Neural cell (in vitro differentiated cells): ENCODE results near the gene PGRMC2. TPM values are rescaled to one million over a fixed set of nuclear protein-coding genes. Genes with fewer than 3 reads are reported as not detected.

ENCODE experiments used
- H2AFZ ChIP-seq: fragments of 200-600, 300-800 bp; sonication (generic), shearing (Covaris generic); 2 replicates; pipeline ENCODE4 v1.6.0; 2014; ENCODE audit warnings: low read depth, mild to moderate bottlenecking, antibody characterized with exemption, low read length, moderate library complexity
- H3F3A ChIP-seq: fragments of 200-600 bp; shearing (Covaris generic); 2 replicates; pipeline ENCODE4 v1.6.1; 2016; ENCODE audit warnings: mild to moderate bottlenecking, moderate library complexity, mixed read lengths, antibody characterized with exemption, low read length; ENCODE audit not compliant: insufficient read depth, poor library complexity, severe bottlenecking
- H3K27ac ChIP-seq: fragments of 200-600, 300-800 bp; sonication (generic), shearing (Covaris generic); 2 replicates; pipeline ENCODE4 v1.5.1; 2014; ENCODE audit warnings: mild to moderate bottlenecking, low read length, moderate library complexity
- H3K27me3 ChIP-seq: fragments of 300-800, 200-600 bp; sonication (generic), shearing (Covaris generic); 2 replicates; pipeline ENCODE4 v1.6.0; 2014; ENCODE audit warnings: mild to moderate bottlenecking, low read depth, low read length, moderate library complexity; ENCODE audit not compliant: insufficient read depth
- H3K36me3 ChIP-seq: fragments of 300-800, 200-600 bp; sonication (generic), shearing (Covaris generic); 2 replicates; pipeline ENCODE4 v1.5.1; 2014; ENCODE audit warnings: mild to moderate bottlenecking, antibody characterized with exemption, low read length, moderate library complexity; ENCODE audit not compliant: insufficient read depth
- H3K4me2 ChIP-seq: fragments of 300-800, 200-600 bp; sonication (generic), shearing (Covaris generic); 2 replicates; pipeline ENCODE4 v1.6.0; 2014; ENCODE audit warnings: mild to moderate bottlenecking, low read length
- H3K4me3 ChIP-seq: fragments of 300-800, 200-600 bp; sonication (generic), shearing (Covaris generic); 2 replicates; pipeline ENCODE4 v1.5.1; 2014; ENCODE audit warnings: mild to moderate bottlenecking, low read length, moderate library complexity
- H3K79me2 ChIP-seq: fragments of 200-600 bp; shearing (Covaris generic); replicated peaks from 2 replicates; pipeline ENCODE4 v1.6.0; 2014; ENCODE audit warnings: mild to moderate bottlenecking, low read length, moderate library complexity; ENCODE audit not compliant: insufficient read depth
- H3K9ac ChIP-seq: fragments of 300-800, 200-600 bp; sonication (generic), shearing (Covaris generic); 2 replicates; pipeline ENCODE4 v1.6.1; 2016; ENCODE audit warnings: mild to moderate bottlenecking, low read length, mixed read lengths
- H3K9me2 ChIP-seq: fragments of 200-600 bp; shearing (Covaris generic); 2 replicates; pipeline ENCODE4 v1.6.1; 2016; ENCODE audit warnings: mild to moderate bottlenecking, low read length, mixed read lengths; ENCODE audit not compliant: insufficient read depth
- H3K9me3 ChIP-seq: fragments of 200-600, 300-800 bp; sonication (generic), shearing (Covaris generic); 2 replicates; pipeline ENCODE4 v1.6.1; 2016; ENCODE audit warnings: mild to moderate bottlenecking, mixed run types, low read length, moderate library complexity, mixed read lengths
- H4K20me1 ChIP-seq: fragments of 200-600 bp; shearing (Covaris generic); 2 replicates; pipeline ENCODE4 v1.6.1; 2016; ENCODE audit warnings: mild to moderate bottlenecking, mixed run types; ENCODE audit not compliant: insufficient read depth
- CTCF ChIP-seq: fragments of 450-650 bp; IDR thresholded peaks from 2 replicates; pipeline ENCODE4 v1.5.1; 2014; ENCODE audit warnings: antibody characterized with exemption, mild to moderate bottlenecking, moderate library complexity; ENCODE audit not compliant: poor library complexity, severe bottlenecking
- EP300 ChIP-seq: fragments of 450-650 bp; conservative IDR thresholded peaks from 2 replicates; pipeline ENCODE4 v1.6.1; 2014; ENCODE audit warnings: antibody characterized with exemption, mild to moderate bottlenecking, moderate library complexity; ENCODE audit not compliant: poor library complexity, severe bottlenecking
- EZH2 ChIP-seq: fragments of 200-600, 300-800 bp; shearing (Covaris generic), sonication (generic); IDR thresholded peaks from 2 replicates; pipeline ENCODE4 v1.6.1; 2014; ENCODE audit warnings: antibody characterized with exemption, low read length, borderline replicate concordance, mild to moderate bottlenecking; ENCODE audit not compliant: insufficient read depth, poor library complexity, severe bottlenecking
- MXI1 ChIP-seq: fragments of 450-650 bp; conservative IDR thresholded peaks from 2 replicates; pipeline ENCODE4 v1.6.1; 2014; ENCODE audit warnings: antibody characterized with exemption, mild to moderate bottlenecking; ENCODE audit not compliant: poor library complexity, severe bottlenecking
- POLR2AphosphoS5 ChIP-seq: IDR thresholded peaks from 2 replicates; pipeline ENCODE4 v1.6.1; 2012
- RAD21 ChIP-seq: fragments of 450-650 bp; conservative IDR thresholded peaks from 2 replicates; pipeline ENCODE4 v1.6.1; 2014; ENCODE audit warnings: antibody characterized with exemption, mild to moderate bottlenecking, moderate library complexity
- SMC3 ChIP-seq: fragments of 450-650 bp; conservative IDR thresholded peaks from 2 replicates; pipeline ENCODE4 v1.6.1; 2014; ENCODE audit warnings: antibody characterized with exemption, mild to moderate bottlenecking, moderate library complexity; ENCODE audit not compliant: poor library complexity
- TAF1 ChIP-seq: IDR thresholded peaks from 2 replicates; pipeline ENCODE4 v1.6.1; 2012; ENCODE audit warnings: low read depth
- polyA plus RNA-seq: library from polyadenylated mRNA; depleted of rRNA; stranded (reverse); fragments of >200 nt; gene quantifications from 2 replicates; pipeline ENCODE4 v1.2.3, GENCODE V29; 2014
- TF ChIP-seq, protein P1 (sequence below): IDR thresholded peaks from 2 replicates; pipeline ENCODE4 v1.6.1; 2012; ENCODE audit warnings: borderline replicate concordance

PGRMC2 gene
- polyA plus RNA-seq, 1 donor from 2014 or later: 16.5 TPM

- no peak for TF ChIP-seq CTCF
Measured at GRCh38 chr4:128310266-128310697, 22.7 kb upstream of the PGRMC2 start (continued).

DNA sequence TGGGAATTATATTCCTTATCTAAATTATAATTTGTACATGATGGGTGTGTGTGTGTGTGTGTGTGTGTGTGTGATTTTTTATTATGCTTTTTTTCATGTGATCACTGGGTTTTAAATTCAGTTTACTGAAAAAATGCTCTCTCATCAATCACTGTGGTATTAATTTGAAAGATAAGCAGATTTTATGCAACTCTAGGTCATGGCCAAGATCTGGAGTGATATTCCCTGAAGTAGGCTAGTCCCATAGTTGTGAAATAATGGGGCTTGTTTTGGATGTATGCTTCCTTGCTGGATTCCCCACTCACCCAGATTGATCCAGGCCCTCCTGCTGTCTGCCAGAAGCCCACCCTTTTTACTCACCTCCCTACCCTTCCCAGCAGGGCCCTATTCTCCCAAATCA is 22.0 kb upstream of the PGRMC2 start:
- H3K9ac ChIP-seq: no peak overlapping the region
- H3K4me3 ChIP-seq: no peak overlapping the region
- no peak overlapping the region for H3K4me2 ChIP-seq
- H3F3A ChIP-seq: no peaks in the 10 kb centered on the region
- H3K27me3 ChIP-seq: no peaks in the 10 kb centered on the region
- no peaks in the 10 kb centered on the region for H3K79me2 ChIP-seq
- H4K20me1 ChIP-seq: no peaks in the 10 kb centered on the region
- no peaks in the 10 kb centered on the region for H3K36me3 ChIP-seq
- no peak overlapping the region for H3K27ac ChIP-seq
- no peak for TF ChIP-seq CTCF
- H3K9me3 ChIP-seq: no peaks in the 10 kb centered on the region
- H3K9me2 ChIP-seq: no peaks in the 10 kb centered on the region
- H2AFZ ChIP-seq: no peak overlapping the region

- Histone ChIP-seq H3F3A (no peaks in the 10 kb centered on the region), H3K9me3 (no peaks in the 10 kb centered on the region), H2AFZ (no peak overlapping the region), H3K36me3 (no peaks in the 10 kb centered on the region), H3K79me2 (no peaks in the 10 kb centered on the region), H3K27me3 (no peaks in the 10 kb centered on the region), H3K27ac (no peak overlapping the region), H3K9me2 (no peaks in the 10 kb centered on the region), H3K9ac (no peak overlapping the region), H3K4me3 (no peak overlapping the region), H4K20me1 (no peaks in the 10 kb centered on the region), H3K4me2 (no peak overlapping the region)
- TF ChIP-seq CTCF (no peak), EZH2 (no peak), SMC3 (no peak), EP300 (no peak), RAD21 (no peak), TAF1 (no peak), MXI1 (no peak), POLR2AphosphoS5 (no peak)
- TF ChIP-seq, protein P1, sequence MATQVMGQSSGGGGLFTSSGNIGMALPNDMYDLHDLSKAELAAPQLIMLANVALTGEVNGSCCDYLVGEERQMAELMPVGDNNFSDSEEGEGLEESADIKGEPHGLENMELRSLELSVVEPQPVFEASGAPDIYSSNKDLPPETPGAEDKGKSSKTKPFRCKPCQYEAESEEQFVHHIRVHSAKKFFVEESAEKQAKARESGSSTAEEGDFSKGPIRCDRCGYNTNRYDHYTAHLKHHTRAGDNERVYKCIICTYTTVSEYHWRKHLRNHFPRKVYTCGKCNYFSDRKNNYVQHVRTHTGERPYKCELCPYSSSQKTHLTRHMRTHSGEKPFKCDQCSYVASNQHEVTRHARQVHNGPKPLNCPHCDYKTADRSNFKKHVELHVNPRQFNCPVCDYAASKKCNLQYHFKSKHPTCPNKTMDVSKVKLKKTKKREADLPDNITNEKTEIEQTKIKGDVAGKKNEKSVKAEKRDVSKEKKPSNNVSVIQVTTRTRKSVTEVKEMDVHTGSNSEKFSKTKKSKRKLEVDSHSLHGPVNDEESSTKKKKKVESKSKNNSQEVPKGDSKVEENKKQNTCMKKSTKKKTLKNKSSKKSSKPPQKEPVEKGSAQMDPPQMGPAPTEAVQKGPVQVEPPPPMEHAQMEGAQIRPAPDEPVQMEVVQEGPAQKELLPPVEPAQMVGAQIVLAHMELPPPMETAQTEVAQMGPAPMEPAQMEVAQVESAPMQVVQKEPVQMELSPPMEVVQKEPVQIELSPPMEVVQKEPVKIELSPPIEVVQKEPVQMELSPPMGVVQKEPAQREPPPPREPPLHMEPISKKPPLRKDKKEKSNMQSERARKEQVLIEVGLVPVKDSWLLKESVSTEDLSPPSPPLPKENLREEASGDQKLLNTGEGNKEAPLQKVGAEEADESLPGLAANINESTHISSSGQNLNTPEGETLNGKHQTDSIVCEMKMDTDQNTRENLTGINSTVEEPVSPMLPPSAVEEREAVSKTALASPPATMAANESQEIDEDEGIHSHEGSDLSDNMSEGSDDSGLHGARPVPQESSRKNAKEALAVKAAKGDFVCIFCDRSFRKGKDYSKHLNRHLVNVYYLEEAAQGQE: no peak
Measured at GRCh38 chr4:128308986-128309385, 21.4 kb upstream of the PGRMC2 start.
